ENCODE measurements around the gene ELF4. TPM values are rescaled to one million over a fixed set of nuclear protein-coding genes. Genes with fewer than 3 reads are reported as not detected.

Gene ELF4
- total RNA-seq, 4 donors from 2014 or later, result 6.2 to 9.9 (median 9.4) TPM

GRCh38 chrX:130100180-130100579 is 10.1 kb downstream of the ELF4 start:
- intact Hi-C loops (cut with DNase I), result no loop called here

GRCh38 chrX:130098210-130098552 is 12.1 kb downstream of the ELF4 start:
- 53% methylated on average over 5 of the region's 5 CpGs for WGBS
- Histone ChIP-seq H3K9me3 (no peaks in the 10 kb centered on the region), H3K36me3 (no peaks in the 10 kb centered on the region), H3K27me3 (no peaks in the 10 kb centered on the region), H3K27ac (replicated peaks in 1 of 4) (peak overlapping the region in 2 of 4 donors; percentile 11 to 30), H3K4me3 (no peak overlapping the region), H3K4me1 (peaks cover 15 to 25% (median 21%) of the 10 kb centered on the region in 4 donors)
- DNase-seq (ENCODE audit: extremely low spot score), result no peak
- TF ChIP-seq EP300 (IDR thresholded peaks at IDR 0.05) (no peak), CTCF (IDR thresholded peaks at IDR 0.05) (no peak), POLR2AphosphoS5 (IDR thresholded peaks at IDR 0.05) (no peak), POLR2A (IDR thresholded peaks at IDR 0.05; ENCODE audit: low read depth) (no peak)
- intact Hi-C loops (cut with DNase I), result no loop called here

More at GRCh38 chrX:130100180-130100579, 10.1 kb downstream of the ELF4 start:
- no peak overlapping the region for H3K4me3 ChIP-seq
- WGBS, result 62% methylated on average over 5 of the region's 5 CpGs
- H3K27ac ChIP-seq (replicated peaks in 1 of 4), result peak overlapping the region in 1 of 4 donors; percentile 48
- H3K9me3 ChIP-seq, result no peaks in the 10 kb centered on the region
- no peak for DNase-seq (ENCODE audit: extremely low spot score)
- TF ChIP-seq CTCF (IDR thresholded peaks at IDR 0.05), result no peak
- peak; percentile 34 to 36 for TF ChIP-seq POLR2AphosphoS5 (IDR thresholded peaks at IDR 0.05)
- no peak for TF ChIP-seq POLR2A (IDR thresholded peaks at IDR 0.05; ENCODE audit: low read depth)
- no peaks in the 10 kb centered on the region for H3K27me3 ChIP-seq
- peaks cover 17 to 39% (median 24%) of the 10 kb centered on the region in 4 donors for H3K4me1 ChIP-seq
- H3K36me3 ChIP-seq, result no peaks in the 10 kb centered on the region

GRCh38 chrX:130097507-130098209 is 12.6 kb downstream of the ELF4 start:
- Histone ChIP-seq H3K9me3 (no peaks in the 10 kb centered on the region), H3K4me3 (no peak overlapping the region), H3K4me1 (peaks cover 15 to 25% (median 21%) of the 10 kb centered on the region in 4 donors), H3K36me3 (no peaks in the 10 kb centered on the region), H3K27ac (replicated peaks in 1 of 4) (peak overlapping the region in 2 of 4 donors; percentile 11 to 30), H3K27me3 (no peaks in the 10 kb centered on the region)
- 67% methylated on average over 8 of the region's 14 CpGs for WGBS
- TF ChIP-seq POLR2A (IDR thresholded peaks at IDR 0.05; ENCODE audit: low read depth) (no peak), POLR2AphosphoS5 (IDR thresholded peaks at IDR 0.05) (no peak), CTCF (IDR thresholded peaks at IDR 0.05) (no peak), EP300 (IDR thresholded peaks at IDR 0.05) (no peak)
- intact Hi-C loops (cut with DNase I), result no loop called here
- DNase-seq (ENCODE audit: extremely low spot score), result no peak

- Histone ChIP-seq H3K4me3 (no peak overlapping the region), H3K27me3 (no peaks in the 10 kb centered on the region), H3K9me3 (no peaks in the 10 kb centered on the region), H3K4me1 (peaks cover 15 to 31% (median 21%) of the 10 kb centered on the region in 4 donors), H3K27ac (replicated peaks in 1 of 4) (no peak overlapping the region), H3K36me3 (no peaks in the 10 kb centered on the region)
- WGBS, result 90% methylated on average over 5 of the region's 6 CpGs
- no peak for DNase-seq (ENCODE audit: extremely low spot score)
- TF ChIP-seq POLR2AphosphoS5 (IDR thresholded peaks at IDR 0.05) (no peak), POLR2A (IDR thresholded peaks at IDR 0.05; ENCODE audit: low read depth) (no peak), EP300 (IDR thresholded peaks at IDR 0.05) (no peak), CTCF (IDR thresholded peaks at IDR 0.05) (no peak)
- intact Hi-C loops (cut with DNase I), result no loop called here
Measured at GRCh38 chrX:130095249-130096030, 14.9 kb downstream of the ELF4 start.

Data from esophagus muscularis mucosa (tissue), 4 donors.